Esophagus muscularis mucosa (tissue), 3 donors: ENCODE data around the gene PCBD1.

Experiments
- POLR2A ChIP-seq: fragments of 450-650 bp; IDR thresholded peaks from one replicate; pipeline ENCODE4 v1.6.1; 2017; ENCODE audit warnings: antibody characterized with exemption, moderate library complexity, mild to moderate bottlenecking, low read depth
- TF ChIP-seq, protein P1 (sequence below), 3 experiments: fragments of 200-600 bp in 2 of 3; fragments of 450-650 bp in 1 of 3; sonication (generic) in 2 of 3; IDR thresholded peaks; one replicate each; pipeline ENCODE4 v1.5.1; 2017 to 2019; ENCODE audit warnings: antibody characterized with exemption in 3 of 3, mild to moderate bottlenecking in 2 of 3, moderate library complexity in 1 of 3

- TF ChIP-seq, protein P1, sequence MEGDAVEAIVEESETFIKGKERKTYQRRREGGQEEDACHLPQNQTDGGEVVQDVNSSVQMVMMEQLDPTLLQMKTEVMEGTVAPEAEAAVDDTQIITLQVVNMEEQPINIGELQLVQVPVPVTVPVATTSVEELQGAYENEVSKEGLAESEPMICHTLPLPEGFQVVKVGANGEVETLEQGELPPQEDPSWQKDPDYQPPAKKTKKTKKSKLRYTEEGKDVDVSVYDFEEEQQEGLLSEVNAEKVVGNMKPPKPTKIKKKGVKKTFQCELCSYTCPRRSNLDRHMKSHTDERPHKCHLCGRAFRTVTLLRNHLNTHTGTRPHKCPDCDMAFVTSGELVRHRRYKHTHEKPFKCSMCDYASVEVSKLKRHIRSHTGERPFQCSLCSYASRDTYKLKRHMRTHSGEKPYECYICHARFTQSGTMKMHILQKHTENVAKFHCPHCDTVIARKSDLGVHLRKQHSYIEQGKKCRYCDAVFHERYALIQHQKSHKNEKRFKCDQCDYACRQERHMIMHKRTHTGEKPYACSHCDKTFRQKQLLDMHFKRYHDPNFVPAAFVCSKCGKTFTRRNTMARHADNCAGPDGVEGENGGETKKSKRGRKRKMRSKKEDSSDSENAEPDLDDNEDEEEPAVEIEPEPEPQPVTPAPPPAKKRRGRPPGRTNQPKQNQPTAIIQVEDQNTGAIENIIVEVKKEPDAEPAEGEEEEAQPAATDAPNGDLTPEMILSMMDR (IDR thresholded peaks at IDR 0.05): no peak
- TF ChIP-seq POLR2A: no peak
These were observed 16.1 kb downstream of the PCBD1 start for GRCh38 chr10:70872291-70872690.
